NCI-H2081 (cell line): Measurements from ENCODE around the gene MYO1E.
"Not testable (repeated sequence)": the region's sequence is repeated elsewhere in the genome, so short reads cannot be mapped to it uniquely, and the experiment has no call there.

Experiments used
- DNase-seq, 2 experiments: peaks; one replicate each; lab custom pipeline; 2025; lab: John Stamatoyannopoulos, UW

Gene MYO1E

GRCh38 chr15:59350421-59350732 is 22.3 kb downstream of the MYO1E start:
- no peak for DNase-seq

- no peak for DNase-seq
Measured at GRCh38 chr15:59349680-59350420, 22.8 kb downstream of the MYO1E start.

- DNase-seq = no peak
Measured at GRCh38 chr15:59347915-59348314, 24.8 kb downstream of the MYO1E start.

GRCh38 chr15:59346951-59347350 is 25.7 kb downstream of the MYO1E start:
- no peak for DNase-seq

GRCh38 chr15:59345326-59345725 is 27.3 kb downstream of the MYO1E start:
- no peak for DNase-seq

GRCh38 chr15:59344311-59344710 is 28.4 kb downstream of the MYO1E start:
- no peak for DNase-seq

- no peak for DNase-seq
Measured at GRCh38 chr15:59340325-59340724, 32.3 kb downstream of the MYO1E start.

- no peak for DNase-seq
Measured at GRCh38 chr15:59339252-59339672, 33.4 kb downstream of the MYO1E start.

- no peak for DNase-seq
Measured at GRCh38 chr15:59338414-59338813, 34.3 kb downstream of the MYO1E start.

GRCh38 chr15:59336725-59337124 is 35.9 kb downstream of the MYO1E start:
- not testable (repeated sequence) for DNase-seq

GRCh38 chr15:59335207-59335786 is 37.4 kb downstream of the MYO1E start:
- no peak for DNase-seq

- no peak for DNase-seq
Measured at GRCh38 chr15:59334076-59334415, 38.6 kb downstream of the MYO1E start.

GRCh38 chr15:59333401-59334075 is 39.1 kb downstream of the MYO1E start:
- no peak for DNase-seq

GRCh38 chr15:59332009-59332408 is 40.7 kb downstream of the MYO1E start:
- DNase-seq = no peak

GRCh38 chr15:59330649-59331048 is 42.0 kb downstream of the MYO1E start:
- DNase-seq = no peak

GRCh38 chr15:59329570-59330350 is 42.9 kb downstream of the MYO1E start:
- no peak for DNase-seq

GRCh38 chr15:59329091-59329490 is 43.6 kb downstream of the MYO1E start:
- no peak for DNase-seq

GRCh38 chr15:59327942-59328341 is 44.7 kb downstream of the MYO1E start:
- DNase-seq = no peak

- no peak for DNase-seq
Measured at GRCh38 chr15:59326856-59327255, 45.8 kb downstream of the MYO1E start.

GRCh38 chr15:59322056-59322759 is 50.5 kb downstream of the MYO1E start:
- no peak for DNase-seq

GRCh38 chr15:59321000-59321689 is 51.5 kb downstream of the MYO1E start:
- DNase-seq = no peak

GRCh38 chr15:59317211-59317610 is 55.5 kb downstream of the MYO1E start:
- DNase-seq = no peak
